ENCODE results near the gene GABBR2. TPM values are rescaled to one million over a fixed set of nuclear protein-coding genes. Genes with fewer than 3 reads are reported as not detected.

GABBR2 gene
- total RNA-seq, 4 donors from 2014 or later, result 0.32 to 1.7 TPM; not detected in 2

- TF ChIP-seq POLR2A (IDR thresholded peaks at IDR 0.05), result no peak
- no peak for TF ChIP-seq POLR2AphosphoS5 (IDR thresholded peaks at IDR 0.05)
- no peak for TF ChIP-seq CTCF (IDR thresholded peaks at IDR 0.05)
- no peak for TF ChIP-seq EP300 (IDR thresholded peaks at IDR 0.05)
- WGBS, result 83% methylated on average over 3 of the region's 3 CpGs
- peaks cover 7% of the 10 kb centered on the region for H3K36me3 ChIP-seq
Measured at GRCh38 chr9:98242426-98242825, 466.3 kb downstream of the GABBR2 start.

GRCh38 chr9:98241357-98242300, 467.1 kb downstream of the GABBR2 start:
- no peak overlapping the region for H3K4me3 ChIP-seq
- DNase-seq (ENCODE audit: low spot score in 2 of 2), result no peak
- H3K36me3 ChIP-seq, result peaks cover 13% of the 10 kb centered on the region
- no peak for TF ChIP-seq EP300 (IDR thresholded peaks at IDR 0.05)
- no peak overlapping the region for H3K27ac ChIP-seq
- no peaks in the 10 kb centered on the region for H3K27me3 ChIP-seq
- 96% methylated on average over 5 of the region's 8 CpGs for WGBS
- no peaks in the 10 kb centered on the region for H3K9me3 ChIP-seq
- peaks cover 3% of the 10 kb centered on the region for H3K4me1 ChIP-seq

More at GRCh38 chr9:98242426-98242825, 466.3 kb downstream of the GABBR2 start:
- DNase-seq (ENCODE audit: low spot score in 2 of 2), result no peak
- Histone ChIP-seq H3K4me1 (peaks cover 3% of the 10 kb centered on the region), H3K27me3 (no peaks in the 10 kb centered on the region), H3K27ac (no peak overlapping the region), H3K4me3 (no peak overlapping the region), H3K9me3 (no peaks in the 10 kb centered on the region)

DNA sequence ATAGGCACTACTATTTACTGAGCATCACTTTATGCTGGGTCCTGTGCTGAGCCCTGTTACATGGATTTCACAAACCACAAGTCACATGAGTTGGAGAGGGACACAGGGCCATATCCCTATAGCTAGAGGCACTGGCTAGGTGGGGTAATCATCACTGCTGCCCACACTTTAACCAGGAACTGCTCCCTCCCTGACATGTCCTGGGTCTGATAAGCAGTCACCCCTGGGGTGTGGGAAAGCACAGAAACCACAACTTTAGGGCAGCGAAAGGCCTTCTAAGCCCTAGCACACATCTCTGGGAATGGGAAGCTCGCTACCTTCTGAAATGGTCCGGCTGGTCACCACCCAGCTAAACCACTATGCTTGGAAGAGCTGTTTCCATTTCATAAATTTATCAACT, 468.3 kb downstream of the GABBR2 start:
- peaks cover 13% of the 10 kb centered on the region for H3K36me3 ChIP-seq
- H3K4me3 ChIP-seq, result no peak overlapping the region
- no peak for TF ChIP-seq EP300 (IDR thresholded peaks at IDR 0.05)
- no peak for TF ChIP-seq POLR2A (IDR thresholded peaks at IDR 0.05)
- no peak for TF ChIP-seq CTCF (IDR thresholded peaks at IDR 0.05)
- no peak for TF ChIP-seq POLR2AphosphoS5 (IDR thresholded peaks at IDR 0.05)
- no peak overlapping the region for H3K27ac ChIP-seq
- H3K4me1 ChIP-seq, result peaks cover 3% of the 10 kb centered on the region
- H3K9me3 ChIP-seq, result no peaks in the 10 kb centered on the region
- no peaks in the 10 kb centered on the region for H3K27me3 ChIP-seq
- WGBS, result 97% methylated on average over 3 of the region's 3 CpGs
- DNase-seq (ENCODE audit: low spot score in 2 of 2), result no peak

Other genes with a start within 250 kb of the GABBR2 start
- 10 to 100 TPM in 2 of 4 donors, 1 to 10 TPM in 2; 7.0 to 37.8 (median 10.3) TPM for gene ANKS6, start 87.6 kb upstream of the GABBR2 start, total RNA-seq
- gene GALNT12, start 98.7 kb upstream of the GABBR2 start, total RNA-seq, result 1 to 10 TPM; 1.4 to 8.0 (median 5.5) TPM
- 10 to 100 TPM in 2 of 4 donors, 1 to 10 TPM in 2; 8.0 to 15.0 (median 9.3) TPM for gene COL15A1, start 235.0 kb upstream of the GABBR2 start, total RNA-seq

Measured in suprapubic skin (tissue), 4 donors.